Dermis lymphatic vessel endothelial cell (primary cell): ENCODE data around the gene PAM16. TPM values are rescaled to one million over a fixed set of nuclear protein-coding genes. Genes with fewer than 3 reads are reported as not detected.

Source experiments
- total RNA-seq: library from RNA; depleted of rRNA; stranded (reverse); fragments of >200 nt; gene quantifications from 2 replicates; pipeline ENCODE4 v1.2.1, GENCODE V29; 2014

The PAM16 gene
- total RNA-seq, result 15.0 and 16.4 TPM in 2 replicates

DNA sequence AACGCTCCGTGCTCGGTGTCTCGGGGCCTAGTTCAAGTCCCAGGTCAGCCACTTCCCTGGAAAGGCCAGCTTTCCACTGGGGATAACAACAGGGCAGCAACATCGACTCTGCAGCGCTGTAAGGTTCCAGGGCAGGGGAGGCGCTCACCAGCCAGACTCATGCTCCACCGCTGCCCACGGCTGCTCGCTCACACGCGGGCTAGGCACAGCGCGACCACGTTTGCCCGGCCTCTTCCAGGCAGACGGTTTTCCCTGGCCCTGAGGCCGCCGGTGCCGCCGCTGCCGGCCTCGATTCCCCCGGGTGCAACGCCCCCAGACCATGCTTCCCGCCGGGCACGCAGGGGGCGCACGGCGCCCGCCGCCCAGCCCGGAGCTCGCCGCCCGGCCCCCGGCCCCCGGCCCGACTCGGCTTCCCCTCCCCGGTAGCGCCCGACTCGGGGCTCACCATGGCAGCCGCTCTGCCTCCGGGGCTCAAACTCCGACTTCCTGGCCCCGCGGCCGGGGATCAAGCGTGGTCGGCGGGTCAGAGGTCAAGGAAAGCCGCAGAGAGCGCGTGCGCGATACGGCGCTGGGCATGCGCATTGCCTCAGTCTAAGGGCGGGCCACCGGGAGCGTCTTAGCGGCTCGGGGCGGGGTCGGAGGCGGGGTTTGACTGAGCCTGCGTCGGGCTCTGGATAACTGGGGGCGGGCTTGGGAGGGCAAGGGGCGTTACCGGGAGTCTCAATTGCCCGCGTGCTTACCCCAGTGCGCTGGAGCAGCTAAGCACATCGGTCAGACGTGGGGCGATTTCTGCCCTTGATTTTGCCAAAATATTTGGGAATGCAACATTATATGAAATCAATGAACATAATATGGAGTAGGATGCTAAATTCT lies at the start of gene PAM16:
TSS of gene PAM16 (minus strand) at position 535 of the 873 bp plus-strand sequence. CDS start at position 448, 87 bp downstream.

GRCh38 chr16:4371357-4372000 lies 20.4 kb upstream of the PAM16 start, which contains the start of gene VASN:
Gene VASN, plus strand, starts transcription at chr16:4371848. Its CDS starts 9,030 bp downstream, at chr16:4380878.

GRCh38 chr16:4315186-4316107 lies 35.7 kb downstream of the PAM16 start, which contains the start of gene GLIS2:
Gene GLIS2, plus strand, starts transcription at chr16:4316067. Its CDS starts 16,214 bp downstream, at chr16:4332281.

Other genes with a start within 250 kb of the PAM16 start
- 7.6 and 14.4 TPM in 2 replicates for gene ADCY9, start 234.9 kb downstream of the PAM16 start, total RNA-seq
- gene SRL, start 109.2 kb downstream of the PAM16 start, total RNA-seq, result 0.09 and 0.11 TPM in 2 replicates
- gene TFAP4, start 78.3 kb downstream of the PAM16 start, total RNA-seq, result 3.4 and 4.8 TPM in 2 replicates
- 0.43 and 0.54 TPM in 2 replicates for gene GLIS2, start 35.3 kb downstream of the PAM16 start, total RNA-seq
- 0.95 and 1.1 TPM in 2 replicates for gene VASN, start 20.5 kb upstream of the PAM16 start, total RNA-seq
- gene CORO7, start 65.3 kb upstream of the PAM16 start, total RNA-seq, result 24.9 and 31.2 TPM in 2 replicates
- gene DNAJA3, start 74.5 kb upstream of the PAM16 start, total RNA-seq, result 25.2 and 41.9 TPM in 2 replicates
- 46.1 and 52.2 TPM in 2 replicates for gene NMRAL1, start 123.3 kb upstream of the PAM16 start, total RNA-seq
- gene HMOX2, start 125.1 kb upstream of the PAM16 start, total RNA-seq, result 100 and 114 TPM in 2 replicates
- 3.2 and 3.9 TPM in 2 replicates for gene CDIP1, start 187.5 kb upstream of the PAM16 start, total RNA-seq
- gene C16orf96, start 205.0 kb upstream of the PAM16 start, total RNA-seq, result under 0.01 TPM in 1 of 2 replicates, not detected in the other